CD4-positive, CD25-positive, alpha-beta regulatory T cell (primary cell): ENCODE measurements around the gene EGFL7. TPM values are rescaled to one million over a fixed set of nuclear protein-coding genes. Genes with fewer than 3 reads are reported as not detected.
"Not testable (repeated sequence)": the region's sequence is repeated elsewhere in the genome, so short reads cannot be mapped to it uniquely, and the experiment has no call there.

Experiments
- ATAC-seq, 2 donors: fragments of 150-1000 bp; cut with Tn5 transposase; one replicate each; pipeline ENCODE4 v1.10.0; 2021; ENCODE audit warnings: low read depth in 2 of 2, moderate number of reproducible peaks in 2 of 2, moderate library complexity in 1 of 2
- DNase-seq, 3 donors: peaks; one replicate each; pipeline versions ENCODE4 v3.0.0 to v3.0.0-alpha.2; 2012 to 2022; ENCODE audit warnings: mixed read lengths in 1 of 3
- H3K27ac ChIP-seq: one replicate; pipeline ENCODE4 v1.7.0; 2013; ENCODE audit warnings: mild to moderate bottlenecking, low read length; ENCODE audit not compliant: insufficient read depth, poor library complexity, severe bottlenecking
- H3K27me3 ChIP-seq: one replicate; pipeline ENCODE4 v1.7.0; 2013; ENCODE audit warnings: low read length; ENCODE audit not compliant: control insufficient read depth, insufficient read depth
- H3K36me3 ChIP-seq: one replicate; pipeline ENCODE4 v1.7.0; 2013; ENCODE audit warnings: mild to moderate bottlenecking, low read length, moderate library complexity; ENCODE audit not compliant: control insufficient read depth, insufficient read depth
- H3K4me1 ChIP-seq: 2 replicates; pipeline ENCODE4 v1.7.0; 2013; ENCODE audit warnings: mild to moderate bottlenecking, low read length; ENCODE audit not compliant: insufficient read depth, control insufficient read depth, poor library complexity, severe bottlenecking
- H3K4me3 ChIP-seq: one replicate; pipeline ENCODE4 v1.7.0; 2013; ENCODE audit warnings: low read depth, mild to moderate bottlenecking, low read length, moderate library complexity
- H3K9me3 ChIP-seq, 2 experiments: 1 replicate in 1 of 2; 2 replicates in 1 of 2; pipeline ENCODE4 v1.7.0; 2013; ENCODE audit warnings: low read length in 2 of 2, mild to moderate bottlenecking in 1 of 2, moderate library complexity in 1 of 2; ENCODE audit not compliant: control insufficient read depth in 2 of 2
- H3K27ac Mint-ChIP-seq, 3 donors: one replicate each; pipeline ENCODE4 v1.8.0; 2020 to 2022; ENCODE audit warnings: mild to moderate bottlenecking in 3 of 3, mixed read lengths in 3 of 3, moderate library complexity in 2 of 3
- H3K27me3 Mint-ChIP-seq: one replicate; pipeline ENCODE4 v1.8.0; 2022; ENCODE audit warnings: mild to moderate bottlenecking, mixed read lengths
- H3K36me3 Mint-ChIP-seq: one replicate; pipeline ENCODE4 v1.8.0; 2020; ENCODE audit warnings: mixed read lengths
- H3K4me1 Mint-ChIP-seq, 4 donors: one replicate each; pipeline ENCODE4 v1.8.0; 2020 to 2022; ENCODE audit warnings: mixed read lengths in 4 of 4, mild to moderate bottlenecking in 1 of 4
- H3K4me3 Mint-ChIP-seq, 4 donors: one replicate each; pipeline ENCODE4 v1.8.0; 2020 to 2022; ENCODE audit warnings: mild to moderate bottlenecking in 4 of 4, mixed read lengths in 4 of 4, moderate library complexity in 3 of 4
- H3K9me3 Mint-ChIP-seq, 7 donors: one replicate each; pipeline ENCODE4 v1.8.0; 2020 to 2022; ENCODE audit warnings: mixed read lengths in 7 of 7, mild to moderate bottlenecking in 3 of 7, moderate library complexity in 2 of 7
- polyA plus RNA-seq, 4 donors: library from polyadenylated mRNA; unstranded; fragments of 300-500 nt; fragmentation: Illumina TruSeq; gene quantifications; one replicate each; pipeline ENCODE4 v1.2.3, GENCODE V29; 2021
- total RNA-seq: library from RNA; stranded (reverse); gene quantifications from one replicate; pipeline ENCODE4 v1.2.3, GENCODE V29; 2022

EGFL7 gene
- total and polyA plus RNA-seq, 5 donors from 2014 or later = 1.7 TPM; not detected in 4

GRCh38 chr9:136632491-136633106 lies 30.1 kb upstream of the EGFL7 start:
- H3K27ac Mint-ChIP-seq, H3K9me3 Mint-ChIP-seq, H3K4me1 Mint-ChIP-seq, H3K36me3 Mint-ChIP-seq, H3K27me3 ChIP-seq, H3K4me1 ChIP-seq, H3K4me3 ChIP-seq, ATAC-seq, H3K36me3 ChIP-seq, H3K9me3 ChIP-seq, H3K4me3 Mint-ChIP-seq, H3K27ac ChIP-seq, DNase-seq: not testable (repeated sequence)
- H3K27me3 Mint-ChIP-seq = peaks cover 13% of the 10 kb centered on the region

GRCh38 chr9:136634904-136635303 lies 27.8 kb upstream of the EGFL7 start:
- Mint-ChIP-seq H3K36me3 (no peaks in the 10 kb centered on the region), H3K4me1 (no peaks in the 10 kb centered on the region), H3K4me3 (no peak overlapping the region), H3K9me3 (no peaks in the 10 kb centered on the region), H3K27me3 (peaks cover 11% of the 10 kb centered on the region), H3K27ac (no peak overlapping the region)
- no peaks in the 10 kb centered on the region for H3K36me3 ChIP-seq
- H3K4me3 ChIP-seq = no peak overlapping the region
- no peaks in the 10 kb centered on the region for H3K9me3 ChIP-seq
- DNase-seq (no peak), ATAC-seq (no peak)
- H3K4me1 ChIP-seq = no peaks in the 10 kb centered on the region
- H3K27me3 ChIP-seq = no peaks in the 10 kb centered on the region
- no peak overlapping the region for H3K27ac ChIP-seq

GRCh38 chr9:136640171-136641111 lies 22.3 kb upstream of the EGFL7 start:
- Histone ChIP-seq H3K9me3 (no peaks in the 10 kb centered on the region), H3K36me3 (no peaks in the 10 kb centered on the region), H3K4me1 (peaks cover 10% of the 10 kb centered on the region), H3K27ac (no peak overlapping the region), H3K27me3 (no peaks in the 10 kb centered on the region), H3K4me3 (no peak overlapping the region)
- no peak overlapping the region for H3K27ac Mint-ChIP-seq
- H3K9me3 Mint-ChIP-seq = no peaks in the 10 kb centered on the region
- H3K36me3 Mint-ChIP-seq = no peaks in the 10 kb centered on the region
- H3K27me3 Mint-ChIP-seq = peaks cover 9% of the 10 kb centered on the region
- no peaks in the 10 kb centered on the region for H3K4me1 Mint-ChIP-seq
- DNase-seq (no peak), ATAC-seq (no peak)
- H3K4me3 Mint-ChIP-seq = no peak overlapping the region

GRCh38 chr9:136642439-136642921 lies 20.2 kb upstream of the EGFL7 start:
- no peak overlapping the region for H3K4me3 ChIP-seq
- Mint-ChIP-seq H3K27ac (no peak overlapping the region), H3K4me1 (no peaks in the 10 kb centered on the region), H3K36me3 (no peaks in the 10 kb centered on the region), H3K4me3 (no peak overlapping the region), H3K9me3 (no peaks in the 10 kb centered on the region), H3K27me3 (peaks cover 12% of the 10 kb centered on the region)
- ATAC-seq (no peak), DNase-seq (no peak)
- H3K27me3 ChIP-seq = no peaks in the 10 kb centered on the region
- no peaks in the 10 kb centered on the region for H3K9me3 ChIP-seq
- H3K36me3 ChIP-seq = no peaks in the 10 kb centered on the region
- H3K4me1 ChIP-seq = peaks cover 10% of the 10 kb centered on the region
- H3K27ac ChIP-seq = no peak overlapping the region

GRCh38 chr9:136643596-136644342 lies 18.9 kb upstream of the EGFL7 start:
- Histone ChIP-seq H3K27ac (no peak overlapping the region), H3K27me3 (no peaks in the 10 kb centered on the region), H3K4me3 (no peak overlapping the region), H3K36me3 (no peaks in the 10 kb centered on the region), H3K9me3 (no peaks in the 10 kb centered on the region), H3K4me1 (peaks cover 10% of the 10 kb centered on the region)
- no peak overlapping the region for H3K27ac Mint-ChIP-seq
- no peak for ATAC-seq
- peaks cover 19% of the 10 kb centered on the region for H3K27me3 Mint-ChIP-seq
- no peak for DNase-seq
- H3K4me3 Mint-ChIP-seq = no peak overlapping the region
- H3K4me1 Mint-ChIP-seq = peaks cover 0 to 1% (median 0%) of the 10 kb centered on the region in 4 donors
- no peaks in the 10 kb centered on the region for H3K36me3 Mint-ChIP-seq
- H3K9me3 Mint-ChIP-seq = no peaks in the 10 kb centered on the region

- ATAC-seq = no peak
- H3K27me3 ChIP-seq = no peaks in the 10 kb centered on the region
- no peaks in the 10 kb centered on the region for H3K36me3 Mint-ChIP-seq
- peaks cover 10% of the 10 kb centered on the region for H3K4me1 ChIP-seq
- H3K9me3 Mint-ChIP-seq = no peaks in the 10 kb centered on the region
- H3K4me1 Mint-ChIP-seq = peaks cover 0 to 1% (median 0%) of the 10 kb centered on the region in 4 donors
- no peak overlapping the region for H3K27ac Mint-ChIP-seq
- DNase-seq = peak in 1 of 3 donors; percentile 76
- no peak overlapping the region for H3K4me3 ChIP-seq
- H3K36me3 ChIP-seq = no peaks in the 10 kb centered on the region
- no peak overlapping the region for H3K27ac ChIP-seq
- H3K27me3 Mint-ChIP-seq = peaks cover 19% of the 10 kb centered on the region
- no peaks in the 10 kb centered on the region for H3K9me3 ChIP-seq
- no peak overlapping the region for H3K4me3 Mint-ChIP-seq
These were observed 18.4 kb upstream of the EGFL7 start for GRCh38 chr9:136644343-136644592.

GRCh38 chr9:136644593-136645351 lies 17.9 kb upstream of the EGFL7 start:
- H3K4me1 Mint-ChIP-seq = peaks cover 0 to 1% (median 0%) of the 10 kb centered on the region in 4 donors
- H3K27ac Mint-ChIP-seq = no peak overlapping the region
- Histone ChIP-seq H3K9me3 (no peaks in the 10 kb centered on the region), H3K27ac (no peak overlapping the region), H3K36me3 (no peaks in the 10 kb centered on the region), H3K27me3 (no peaks in the 10 kb centered on the region), H3K4me1 (peaks cover 10% of the 10 kb centered on the region), H3K4me3 (no peak overlapping the region)
- ATAC-seq (peak; percentile 85 to 94), DNase-seq (peak in 2 of 3 donors; percentile 47 to 62)
- H3K27me3 Mint-ChIP-seq = peaks cover 19% of the 10 kb centered on the region
- H3K36me3 Mint-ChIP-seq = no peaks in the 10 kb centered on the region
- H3K4me3 Mint-ChIP-seq = no peak overlapping the region
- H3K9me3 Mint-ChIP-seq = no peaks in the 10 kb centered on the region
